ENCODE measurements around the gene RGS9. TPM values are rescaled to one million over a fixed set of nuclear protein-coding genes. Genes with fewer than 3 reads are reported as not detected.
A peak's percentile ranks its signal among the peaks of the same experiment; 100 is the strongest.

Gene RGS9
- total RNA-seq, 2 experiments from 2014 or later: 13.7 to 26.4 TPM

GRCh38 chr17:65143889-65144604 lies 6.9 kb downstream of the RGS9 start:
- no TSS peak for BruUV-seq (replicated peaks)
- H3K9me3 ChIP-seq (ENCODE audit: low read length): no peaks in the 10 kb centered on the region
- no peak for DNase-seq (ENCODE audit: low spot score)
- CTCF ChIA-PET (ENCODE audit: unreplicated experiment): interaction anchor here (0.6 kb wide), 3 partner anchors 24 to 305 kb away, joined by 5 to 12 read pairs (median 10); no protein-coding TSS in a partner anchor
- intact Hi-C loops (cut with micrococcal nuclease; ENCODE audit: unreplicated experiment): no loop called here
- no peaks in the 10 kb centered on the region for H3K36me3 ChIP-seq (ENCODE audit: insufficient read depth, low read length)
- no peaks in the 10 kb centered on the region for H3K79me2 ChIP-seq (ENCODE audit: insufficient read depth, low read depth, low read length)
- H3K4me1 ChIP-seq (ENCODE audit: insufficient read depth, low read length, poor library complexity, severe bottlenecking): peaks cover 27% of the 10 kb centered on the region
- no peak overlapping the region for H3K4me3 ChIP-seq (ENCODE audit: low read depth, low read length, poor library complexity, severe bottlenecking)
- peak overlapping the region; percentile 40 for H3K4me2 ChIP-seq (ENCODE audit: low read length)
- POLR2A ChIA-PET: interaction anchor here (1.0 to 1.3 kb wide), 3 partner anchors 11 to 175 kb away, joined by 3 to 5 read pairs (median 3); no protein-coding TSS in a partner anchor
- H3K27ac ChIP-seq (ENCODE audit: low read depth, low read length, poor library complexity, severe bottlenecking): no peak overlapping the region
- no peaks in the 10 kb centered on the region for H3K9me2 ChIP-seq (ENCODE audit: insufficient read depth, low read length)
- H4K20me1 ChIP-seq (ENCODE audit: insufficient read depth, low read length): no peaks in the 10 kb centered on the region
- TF ChIP-seq CTCF (conservative IDR thresholded peaks at IDR 0.05; ENCODE audit: low read length): no peak
- no peak for TF ChIP-seq EZH2phosphoT487 (IDR thresholded peaks at IDR 0.05; ENCODE audit: borderline replicate concordance, low read depth, low read length)
- no peak overlapping the region for H2AFZ ChIP-seq (ENCODE audit: low read length)

GRCh38 chr17:65145743-65146142 lies 8.6 kb downstream of the RGS9 start:
- intact Hi-C loops (cut with micrococcal nuclease; ENCODE audit: unreplicated experiment): no loop called here
- CTCF ChIA-PET (ENCODE audit: unreplicated experiment): no interaction called here
- Histone ChIP-seq H3K36me3 (ENCODE audit: insufficient read depth, low read length) (no peaks in the 10 kb centered on the region), H2AFZ (ENCODE audit: low read length) (no peak overlapping the region), H3K4me3 (ENCODE audit: low read depth, low read length, poor library complexity, severe bottlenecking) (no peak overlapping the region), H3K4me2 (ENCODE audit: low read length) (no peak overlapping the region), H4K20me1 (ENCODE audit: insufficient read depth, low read length) (no peaks in the 10 kb centered on the region), H3K27ac (ENCODE audit: low read depth, low read length, poor library complexity, severe bottlenecking) (no peak overlapping the region), H3K79me2 (ENCODE audit: insufficient read depth, low read depth, low read length) (no peaks in the 10 kb centered on the region), H3K9me2 (ENCODE audit: insufficient read depth, low read length) (no peaks in the 10 kb centered on the region), H3K9me3 (ENCODE audit: low read length) (no peaks in the 10 kb centered on the region), H3K4me1 (ENCODE audit: insufficient read depth, low read length, poor library complexity, severe bottlenecking) (peaks cover 21% of the 10 kb centered on the region)
- BruUV-seq (replicated peaks): no TSS peak
- POLR2A ChIA-PET: interaction anchor here (0.6 to 1.5 kb wide), 2 partner anchors 10 to 204 kb away, joined by 3 to 5 read pairs; no protein-coding TSS in a partner anchor
- no peak for TF ChIP-seq CTCF (conservative IDR thresholded peaks at IDR 0.05; ENCODE audit: low read length)
- no peak for TF ChIP-seq EZH2phosphoT487 (IDR thresholded peaks at IDR 0.05; ENCODE audit: borderline replicate concordance, low read depth, low read length)
- no peak for DNase-seq (ENCODE audit: low spot score)

GRCh38 chr17:65147955-65148354 lies 10.8 kb downstream of the RGS9 start:
- BruUV-seq (replicated peaks): no TSS peak
- no peak overlapping the region for H2AFZ ChIP-seq (ENCODE audit: low read length)
- no peak for DNase-seq (ENCODE audit: low spot score)
- TF ChIP-seq EZH2phosphoT487 (IDR thresholded peaks at IDR 0.05; ENCODE audit: borderline replicate concordance, low read depth, low read length): no peak
- H3K9me2 ChIP-seq (ENCODE audit: insufficient read depth, low read length): no peaks in the 10 kb centered on the region
- ChIA-PET POLR2A (interaction anchor here (0.6 to 1.5 kb wide), 2 partner anchors 34 to 35 kb away, joined by 4 to 5 read pairs; no protein-coding TSS in a partner anchor), CTCF (ENCODE audit: unreplicated experiment) (no interaction called here)
- peaks cover 19% of the 10 kb centered on the region for H3K4me1 ChIP-seq (ENCODE audit: insufficient read depth, low read length, poor library complexity, severe bottlenecking)
- H3K4me2 ChIP-seq (ENCODE audit: low read length): no peak overlapping the region
- intact Hi-C loops (cut with micrococcal nuclease; ENCODE audit: unreplicated experiment): no loop called here
- H3K9me3 ChIP-seq (ENCODE audit: low read length): no peaks in the 10 kb centered on the region
- no peaks in the 10 kb centered on the region for H3K79me2 ChIP-seq (ENCODE audit: insufficient read depth, low read depth, low read length)
- no peaks in the 10 kb centered on the region for H3K36me3 ChIP-seq (ENCODE audit: insufficient read depth, low read length)
- H4K20me1 ChIP-seq (ENCODE audit: insufficient read depth, low read length): no peaks in the 10 kb centered on the region
- H3K4me3 ChIP-seq (ENCODE audit: low read depth, low read length, poor library complexity, severe bottlenecking): no peak overlapping the region
- no peak overlapping the region for H3K27ac ChIP-seq (ENCODE audit: low read depth, low read length, poor library complexity, severe bottlenecking)

Data from OCI-LY7 (cell line).